Umbilical cord (tissue), 2 donors: Measurements from ENCODE around the gene GSTA3. TPM values are rescaled to one million over a fixed set of nuclear protein-coding genes. Genes with fewer than 3 reads are reported as not detected.
"Not testable (repeated sequence)": the region's sequence is repeated elsewhere in the genome, so short reads cannot be mapped to it uniquely, and the experiment has no call there.

Experiments used
- DNase-seq: peaks from one replicate; pipeline ENCODE4 v3.0.0-alpha.2; 2015; ENCODE audit warnings: low spot score
- total RNA-seq: library from RNA; depleted of rRNA; stranded (reverse); fragments of >200 nt; gene quantifications from one replicate; pipeline ENCODE4 v1.2.3, GENCODE V29; 2014; ENCODE audit warnings: low replicate concordance; ENCODE audit not compliant: insufficient read depth

Gene GSTA3
- not detected for total RNA-seq

DNA sequence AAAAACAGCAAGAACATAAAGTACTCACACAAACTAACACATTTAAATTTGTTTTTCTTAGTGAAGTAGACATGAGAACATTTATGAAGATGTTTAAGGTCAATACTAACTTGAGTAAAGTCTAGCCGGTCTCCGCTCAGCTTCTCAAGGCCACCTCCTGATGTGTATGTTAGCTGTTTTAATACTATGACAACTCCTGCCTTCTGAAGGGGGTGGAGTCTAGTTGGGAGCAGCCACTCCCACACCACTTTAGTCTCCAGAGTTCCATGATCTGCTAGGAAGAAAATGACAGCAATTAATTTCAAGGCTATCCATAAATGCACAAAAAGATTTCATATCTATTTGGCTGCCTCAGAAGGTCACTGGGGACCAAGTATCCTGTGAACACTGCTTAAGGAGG is at the start of gene GSTA3:
GSTA3 (minus strand) TSS at position 168 of the 400 bp plus-strand sequence. CDS start 3,864 bp downstream, outside the sequence.
- no peak for DNase-seq

GRCh38 chr6:52958546-52959255 is 49.2 kb upstream of the GSTA3 start:
- DNase-seq: no peak

DNA sequence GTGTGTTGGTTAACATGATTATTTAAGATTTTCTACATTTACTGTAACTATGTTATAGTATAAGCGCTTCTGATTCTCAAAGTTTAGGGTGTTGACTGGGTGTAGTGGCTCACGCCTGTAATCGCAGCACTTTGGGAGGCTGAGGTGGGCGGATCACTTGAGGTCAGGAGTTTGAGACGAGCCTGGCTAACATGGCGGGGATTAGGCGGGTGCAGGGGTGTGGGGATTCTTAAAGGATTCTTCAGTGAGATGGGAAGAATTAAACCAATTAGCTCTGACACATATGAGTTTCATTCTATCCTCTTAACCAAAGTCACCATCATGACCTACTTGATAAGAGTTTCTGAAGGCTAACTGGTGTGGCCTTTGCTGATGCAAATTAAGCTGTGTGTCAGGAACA is 46.4 kb upstream of the GSTA3 start:
- DNase-seq: no peak

- no peak for DNase-seq
Measured at GRCh38 chr6:52953911-52954839, 44.7 kb upstream of the GSTA3 start.

DNA sequence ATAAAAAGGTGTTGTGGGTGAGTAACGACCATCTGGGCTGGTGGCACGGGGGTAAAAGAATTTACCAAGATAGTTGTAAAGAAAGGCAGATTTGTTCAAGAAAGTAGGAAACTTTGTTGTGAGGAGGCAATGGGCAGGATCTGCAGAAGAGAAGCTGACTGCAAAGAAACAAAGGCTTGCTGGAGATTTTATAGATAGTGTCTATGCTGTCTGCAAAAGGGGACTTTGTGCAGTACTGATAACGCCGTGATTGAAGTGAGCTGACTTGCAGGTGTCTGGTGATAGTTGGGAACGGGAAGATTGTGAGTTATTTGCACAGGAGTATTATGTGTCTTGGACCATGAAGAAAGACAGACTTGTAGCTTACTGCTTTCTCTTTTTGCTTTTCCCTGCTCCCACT is 36.8 kb upstream of the GSTA3 start:
- no peak for DNase-seq

GRCh38 chr6:52942821-52943220 is 33.3 kb upstream of the GSTA3 start:
- DNase-seq: not testable (repeated sequence)

GRCh38 chr6:52942221-52942620 is 32.7 kb upstream of the GSTA3 start:
- no peak for DNase-seq

GRCh38 chr6:52937908-52938307 is 28.4 kb upstream of the GSTA3 start:
- DNase-seq: no peak

- DNase-seq: no peak
Measured at GRCh38 chr6:52933778-52934177, 24.3 kb upstream of the GSTA3 start.

DNA sequence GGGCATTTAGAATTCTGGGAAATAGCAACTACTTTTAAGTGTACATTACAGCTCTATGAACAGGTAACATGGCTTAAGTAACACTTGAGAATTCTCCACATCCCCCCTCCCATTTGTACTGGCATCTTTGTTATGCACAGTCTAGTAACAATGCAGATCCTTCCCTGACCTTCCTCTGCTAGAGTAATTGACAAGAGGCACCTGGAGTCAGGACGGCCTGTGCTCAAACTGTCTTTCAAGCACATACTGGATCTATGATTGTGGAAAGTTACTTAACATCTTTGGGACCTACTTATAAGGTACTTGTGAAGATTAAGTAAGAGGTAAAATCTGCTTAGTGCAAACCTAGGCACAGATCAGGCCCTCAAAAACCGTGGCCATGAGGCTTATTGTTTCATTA is 21.9 kb upstream of the GSTA3 start:
- no peak for DNase-seq

GRCh38 chr6:52929321-52930164 is 20.0 kb upstream of the GSTA3 start:
- DNase-seq: peak; percentile 26

DNA sequence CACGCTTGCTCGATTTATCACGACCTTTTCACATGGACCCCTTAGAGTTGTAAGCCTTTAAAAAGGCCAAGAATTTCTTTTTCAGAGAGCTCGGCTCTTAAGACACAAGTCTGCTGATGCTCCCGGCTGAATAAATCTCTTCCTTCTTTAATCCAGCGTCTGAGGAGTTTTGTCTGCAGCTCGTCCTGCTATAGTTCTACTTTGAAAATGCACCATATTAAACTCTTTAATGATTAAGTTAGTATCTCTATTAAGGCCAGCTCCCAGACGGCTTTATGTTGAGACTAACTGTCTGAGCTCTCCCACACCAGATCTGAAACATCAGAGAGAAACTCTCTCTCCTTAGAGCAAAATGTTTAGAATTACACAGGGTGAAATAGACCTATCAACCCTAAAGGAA is 18.0 kb upstream of the GSTA3 start:
- peak; percentile 90 for DNase-seq

GRCh38 chr6:52925919-52926792 is 16.7 kb upstream of the GSTA3 start:
- DNase-seq: peak; percentile 22

GRCh38 chr6:52925042-52925441 is 15.5 kb upstream of the GSTA3 start:
- DNase-seq: no peak

GRCh38 chr6:52923689-52924088 is 14.2 kb upstream of the GSTA3 start:
- DNase-seq: not testable (repeated sequence)

- DNase-seq: no peak
Measured at GRCh38 chr6:52922161-52922560, 12.7 kb upstream of the GSTA3 start.

GRCh38 chr6:52921743-52922142 is 12.2 kb upstream of the GSTA3 start:
- no peak for DNase-seq

GRCh38 chr6:52919511-52919910 is 10.0 kb upstream of the GSTA3 start:
- not testable (repeated sequence) for DNase-seq

- not testable (repeated sequence) for DNase-seq
Measured at GRCh38 chr6:52918771-52919170, 9.3 kb upstream of the GSTA3 start.

DNA sequence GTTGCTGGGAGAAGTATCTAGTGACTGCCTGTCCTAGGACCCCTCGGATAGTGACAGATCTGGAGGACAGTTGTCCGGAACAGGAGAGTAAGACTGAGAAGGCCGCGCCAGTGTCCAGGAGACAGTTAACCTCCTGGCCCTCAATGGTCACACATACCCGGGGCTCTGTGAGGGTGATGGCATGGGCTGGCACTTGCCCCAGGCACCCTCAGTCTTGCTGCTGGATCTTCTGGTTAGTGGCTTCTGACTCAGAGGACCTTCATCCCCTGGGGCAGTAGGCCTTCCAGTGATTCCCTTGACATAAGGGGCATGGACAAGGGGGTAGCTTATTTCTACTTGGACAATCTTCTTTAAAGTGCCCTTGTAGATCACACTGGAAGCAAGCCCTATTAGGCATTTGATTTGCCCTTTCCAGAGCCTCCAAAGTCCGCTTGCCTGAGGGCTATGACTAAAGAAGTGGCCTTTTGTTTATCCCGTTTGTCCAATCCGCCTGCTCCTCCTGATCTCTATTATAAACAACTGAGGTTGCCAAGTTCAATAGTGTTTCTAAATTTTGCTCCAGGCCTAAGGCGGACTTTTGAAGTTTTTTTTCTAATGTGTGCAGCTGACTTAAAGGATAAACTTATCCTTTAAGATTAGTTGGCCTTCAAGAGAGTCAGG is 8.7 kb upstream of the GSTA3 start:
- peak; percentile 19 for DNase-seq
